A673 (cell line): ENCODE measurements around the gene AQP5. TPM values are rescaled to one million over a fixed set of nuclear protein-coding genes. Genes with fewer than 3 reads are reported as not detected.

Source experiments
- BruUV-seq: library from RNA; stranded (reverse); fragments of 400-500 nt; replicated peaks from 2 replicates; lab custom pipeline; 2021; lab: Mats Ljungman, UMichigan
- CTCF ChIA-PET: fragments of 300-600 bp; sonication (Branson Sonifier 250); formaldehyde crosslinking; loops from one replicate; lab custom pipeline; 2022; ENCODE audit warnings: antibody characterized with exemption; lab: Charles Lee
- POLR2A ChIA-PET: fragments of 300-600 bp; sonication (Branson Sonifier 250); formaldehyde crosslinking; loops from one replicate; lab custom pipeline; 2022; ENCODE audit warnings: antibody characterized with exemption; ENCODE audit not compliant: low non-redundant PET; lab: Charles Lee
- DNase-seq: peaks from one replicate; pipeline ENCODE4 v3.0.0-alpha.2; 2015; ENCODE audit warnings: low spot score
- H3K27ac ChIP-seq: fragments of 200-600 bp; sonication (generic); 2 replicates; pipeline ENCODE4 v1.5.1; 2016; ENCODE audit warnings: mixed run types, low read depth, mild to moderate bottlenecking, mixed read lengths, antibody characterized with exemption, low read length; ENCODE audit not compliant: poor library complexity, severe bottlenecking
- H3K27me3 ChIP-seq: fragments of 200-600 bp; sonication (generic); replicated peaks from 2 replicates; pipeline ENCODE4 v1.6.1; 2017; ENCODE audit warnings: mixed run types, low read depth, mild to moderate bottlenecking, mixed read lengths, antibody characterized with exemption, low read length; ENCODE audit not compliant: insufficient read depth, poor library complexity
- H3K36me3 ChIP-seq: fragments of 200-600 bp; sonication (generic); 2 replicates; pipeline ENCODE4 v1.6.1; 2016; ENCODE audit warnings: mixed run types, mild to moderate bottlenecking, mixed read lengths, antibody characterized with exemption, low read length; ENCODE audit not compliant: insufficient read depth, poor library complexity, severe bottlenecking
- H3K4me1 ChIP-seq: fragments of 200-600 bp; sonication (generic); 2 replicates; pipeline ENCODE4 v1.6.1; 2017; ENCODE audit warnings: mixed run types, mild to moderate bottlenecking, mixed read lengths, antibody characterized with exemption, low read length; ENCODE audit not compliant: insufficient read depth, poor library complexity, severe bottlenecking
- H3K4me3 ChIP-seq: fragments of 200-600 bp; sonication (generic); 2 replicates; pipeline ENCODE4 v1.5.1; 2016; ENCODE audit warnings: low read depth, mixed run types, mild to moderate bottlenecking, mixed read lengths, low read length; ENCODE audit not compliant: poor library complexity, severe bottlenecking
- H3K9me3 ChIP-seq: fragments of 200-600 bp; sonication (generic); 2 replicates; pipeline ENCODE4 v1.6.1; 2016; ENCODE audit warnings: mixed run types, low read depth, mild to moderate bottlenecking, mixed read lengths, antibody characterized with exemption, low read length; ENCODE audit not compliant: poor library complexity, severe bottlenecking
- CTCF ChIP-seq: fragments of 300-800, 200-600 bp; sonication (generic); conservative IDR thresholded peaks from 2 replicates; pipeline ENCODE4 v1.5.1; 2017; ENCODE audit warnings: low read depth, mild to moderate bottlenecking, antibody characterized with exemption, low read length, moderate library complexity, mixed read lengths
- EZH2 ChIP-seq: fragments of 200-600 bp; sonication (generic); IDR thresholded peaks from 2 replicates; pipeline ENCODE4 v1.6.1; 2017; ENCODE audit warnings: borderline replicate concordance, low read depth, mild to moderate bottlenecking, mixed read lengths, antibody characterized with exemption, low read length; ENCODE audit not compliant: poor library complexity, severe bottlenecking
- intact Hi-C: fragments of 100-400 bp; cut with micrococcal nuclease; formaldehyde crosslinking; loops from one replicate; pipeline ENCODE4 v1.10.0; 2022; ENCODE audit not compliant: unreplicated experiment
- total RNA-seq: library from RNA; stranded (reverse); gene quantifications from 2 replicates; pipeline ENCODE4 v1.2.3, GENCODE V29; 2021

The AQP5 gene
- total RNA-seq, 1 experiment from 2014 or later = not detected

- TF ChIP-seq CTCF = no peak
- TF ChIP-seq EZH2 = no peak
- CTCF ChIA-PET = no interaction called here
- POLR2A ChIA-PET = no interaction called here
- no peaks in the 10 kb centered on the region for H3K27me3 ChIP-seq
- no peaks in the 10 kb centered on the region for H3K4me1 ChIP-seq
- intact Hi-C loops = loop anchor here (5.0 to 10.0 kb wide), 2 partner anchors 82 to 174 kb away; no protein-coding TSS in a partner anchor
- no peaks in the 10 kb centered on the region for H3K9me3 ChIP-seq
- DNase-seq = no peak
- BruUV-seq = no TSS peak
- no peak overlapping the region for H3K4me3 ChIP-seq
- no peaks in the 10 kb centered on the region for H3K36me3 ChIP-seq
- no peak overlapping the region for H3K27ac ChIP-seq
Observed at GRCh38 chr12:49948866-49949845, 12.5 kb upstream of the AQP5 start.

- Histone ChIP-seq H3K27me3 (peaks cover 5% of the 10 kb centered on the region), H3K4me3 (no peak overlapping the region), H3K36me3 (no peaks in the 10 kb centered on the region), H3K4me1 (no peaks in the 10 kb centered on the region), H3K27ac (no peak overlapping the region), H3K9me3 (no peaks in the 10 kb centered on the region)
- TF ChIP-seq CTCF (no peak), EZH2 (no peak)
- no peak for DNase-seq
- CTCF ChIA-PET = no interaction called here
- BruUV-seq = no TSS peak
- POLR2A ChIA-PET = no interaction called here
- intact Hi-C loops = loop anchor here (5.0 to 10.0 kb wide), 2 partner anchors 83 to 175 kb away; no protein-coding TSS in a partner anchor
Observed at GRCh38 chr12:49949866-49950265, 11.8 kb upstream of the AQP5 start.

- Histone ChIP-seq H3K27me3 (peaks cover 11% of the 10 kb centered on the region), H3K27ac (no peak within 1 kb of the TSS), H3K36me3 (no peaks in the 10 kb centered on the region), H3K9me3 (no peaks in the 10 kb centered on the region), H3K4me1 (no peaks in the 10 kb centered on the region), H3K4me3 (no peak within 1 kb of the TSS)
- ChIA-PET CTCF (no interaction called here), POLR2A (no interaction called here)
- BruUV-seq = no TSS peak
- intact Hi-C loops = no loop called here
- no peak for TF ChIP-seq CTCF
- TF ChIP-seq EZH2 = no peak
- no peak for DNase-seq
Observed at GRCh38 chr12:49950273-49951251, 11.1 kb upstream of the AQP5 start, which contains the start of gene AQP2. Gene AQP2, plus strand, starts transcription at chr12:49950737. Its CDS starts 94 bp downstream, at chr12:49950831.
